K562 (cell line): ENCODE results near the gene DOK1. TPM values are rescaled to one million over a fixed set of nuclear protein-coding genes. Genes with fewer than 3 reads are reported as not detected.
A peak's percentile ranks its signal among the peaks of the same experiment; 100 is the strongest.

Experiments used
- ATF6 ChIP-seq: sonication (generic); formaldehyde crosslinking; IDR thresholded peaks from 2 replicates; pipeline ENCODE4 v1.4.0; 2020; ENCODE audit warnings: mild to moderate bottlenecking, missing genetic modification reagents
- CTCF ChIP-seq, 3 experiments: IDR thresholded peaks in 2 of 3; conservative IDR thresholded peaks in 1 of 3; 2 replicates each; pipeline ENCODE4 v1.5.1; 2011 to 2012; ENCODE audit warnings: low read length in 3 of 3, mild to moderate bottlenecking in 3 of 3, control low read depth in 2 of 3, improper control_type of control experiment in 1 of 3, inconsistent platforms in 1 of 3, low read depth in 1 of 3, mixed read lengths in 1 of 3, moderate library complexity in 1 of 3; ENCODE audit not compliant: insufficient read depth in 2 of 3
- FOXK2 ChIP-seq, 2 experiments: fragments of 450-650 bp; IDR thresholded peaks in 1 of 2; conservative IDR thresholded peaks in 1 of 2; 2 replicates each; pipeline ENCODE4 v1.6.1; 2016; ENCODE audit warnings: low read depth in 2 of 2, mild to moderate bottlenecking in 1 of 2
- KAT7 ChIP-seq: sonication (generic); formaldehyde crosslinking; IDR thresholded peaks from 2 replicates; pipeline ENCODE4 v1.8.0; 2022; ENCODE audit warnings: missing genetic modification reagents, mild to moderate bottlenecking, borderline replicate concordance
- MCM2 ChIP-seq: fragments of 450-650 bp; IDR thresholded peaks from 2 replicates; pipeline ENCODE4 v1.6.1; 2017; ENCODE audit warnings: low read depth, mild to moderate bottlenecking
- MLLT1 ChIP-seq, 2 experiments: fragments of 450-650 bp; IDR thresholded peaks; 2 replicates each; pipeline ENCODE4 v1.6.1; 2016
- SMAD4 ChIP-seq: fragments of 250-450 bp; sonication (Bioruptor Pico); conservative IDR thresholded peaks from 2 replicates; pipeline ENCODE4 v1.8.0; 2021; ENCODE audit warnings: inconsistent platforms, mild to moderate bottlenecking, moderate library complexity
- SMARCB1 ChIP-seq: IDR thresholded peaks from 2 replicates; pipeline ENCODE4 v1.6.1; 2011; ENCODE audit warnings: improper control_type of control experiment, low read depth; ENCODE audit not compliant: insufficient read length
- TRIM28 ChIP-seq: fragments of 450-650 bp; IDR thresholded peaks from 2 replicates; pipeline ENCODE4 v1.6.1; 2017
- ZBTB26 ChIP-seq: fragments of 450-650 bp; formaldehyde crosslinking; IDR thresholded peaks from 2 replicates; pipeline ENCODE4 v1.4.0; 2022; ENCODE audit warnings: missing genetic modification characterization
- ZBTB49 ChIP-seq: sonication (generic); formaldehyde crosslinking; IDR thresholded peaks from 2 replicates; pipeline ENCODE4 v1.8.0; 2022; ENCODE audit warnings: missing genetic modification reagents, mild to moderate bottlenecking, borderline replicate concordance
- ZNF133 ChIP-seq: fragments of 250-450 bp; sonication (Bioruptor Pico); IDR thresholded peaks from 2 replicates; pipeline ENCODE4 v1.4.0; 2020; ENCODE audit warnings: mild to moderate bottlenecking
- ZNF347 ChIP-seq: fragments of 450-650 bp; formaldehyde crosslinking; IDR thresholded peaks from 2 replicates; pipeline ENCODE4 v1.4.0; 2020; ENCODE audit warnings: low read depth, mild to moderate bottlenecking, moderate library complexity
- ZNF384 ChIP-seq: IDR thresholded peaks from 2 replicates; pipeline ENCODE4 v1.6.1; 2012; ENCODE audit warnings: low read depth, low read length, improper control_type of control experiment
- ZNF75A ChIP-seq: fragments of 450-650 bp; formaldehyde crosslinking; IDR thresholded peaks from 2 replicates; pipeline ENCODE4 v1.4.0; 2020; ENCODE audit warnings: mild to moderate bottlenecking
- ZSCAN29 ChIP-seq: fragments of 450-650 bp; IDR thresholded peaks from 2 replicates; pipeline ENCODE4 v1.6.1; 2017
- polyA plus RNA-seq, 8 experiments: library from polyadenylated mRNA; depleted of rRNA in 4 of 8; stranded (reverse) in 5 of 8; unstranded in 3 of 8; fragments of >200 nt; fragmentation: Nextera tagmentation in 2 of 8; fragmentation: Illumina TruSeq in 1 of 8; extraction: Ambion mirVana in 2 of 8; extraction: Trizol in 1 of 8; gene quantifications; 2 replicates each; pipeline versions ENCODE4 v1.2.1 to v1.2.3, GENCODE V29; 2011 to 2014; ENCODE audit warnings: inconsistent platforms in 1 of 8, missing spikeins in 1 of 8
- total RNA-seq, 7 experiments: library from RNA; depleted of rRNA in 6 of 7; stranded (reverse); fragments of >200 nt in 6 of 7; fragmentation: Illumina TruSeq in 2 of 7; extraction: Trizol in 2 of 7; gene quantifications; 2 replicates each; pipeline versions ENCODE4 v1.2.1 to v1.2.3, GENCODE V29; 2011 to 2021; ENCODE audit warnings: low replicate concordance in 1 of 7
- TF ChIP-seq, protein P1 (sequence below): fragments of 250-450 bp; sonication (Bioruptor Pico); IDR thresholded peaks from 2 replicates; pipeline ENCODE4 v1.8.0; 2021; ENCODE audit warnings: moderate library complexity, mild to moderate bottlenecking, inconsistent platforms

Gene DOK1
- total and polyA plus RNA-seq, 9 of the 15 experiments (the other 6 are each of a cell fraction or from before 2014, with no cell fraction given) = 0.59 to 36.4 (median 16.1) TPM

DNA sequence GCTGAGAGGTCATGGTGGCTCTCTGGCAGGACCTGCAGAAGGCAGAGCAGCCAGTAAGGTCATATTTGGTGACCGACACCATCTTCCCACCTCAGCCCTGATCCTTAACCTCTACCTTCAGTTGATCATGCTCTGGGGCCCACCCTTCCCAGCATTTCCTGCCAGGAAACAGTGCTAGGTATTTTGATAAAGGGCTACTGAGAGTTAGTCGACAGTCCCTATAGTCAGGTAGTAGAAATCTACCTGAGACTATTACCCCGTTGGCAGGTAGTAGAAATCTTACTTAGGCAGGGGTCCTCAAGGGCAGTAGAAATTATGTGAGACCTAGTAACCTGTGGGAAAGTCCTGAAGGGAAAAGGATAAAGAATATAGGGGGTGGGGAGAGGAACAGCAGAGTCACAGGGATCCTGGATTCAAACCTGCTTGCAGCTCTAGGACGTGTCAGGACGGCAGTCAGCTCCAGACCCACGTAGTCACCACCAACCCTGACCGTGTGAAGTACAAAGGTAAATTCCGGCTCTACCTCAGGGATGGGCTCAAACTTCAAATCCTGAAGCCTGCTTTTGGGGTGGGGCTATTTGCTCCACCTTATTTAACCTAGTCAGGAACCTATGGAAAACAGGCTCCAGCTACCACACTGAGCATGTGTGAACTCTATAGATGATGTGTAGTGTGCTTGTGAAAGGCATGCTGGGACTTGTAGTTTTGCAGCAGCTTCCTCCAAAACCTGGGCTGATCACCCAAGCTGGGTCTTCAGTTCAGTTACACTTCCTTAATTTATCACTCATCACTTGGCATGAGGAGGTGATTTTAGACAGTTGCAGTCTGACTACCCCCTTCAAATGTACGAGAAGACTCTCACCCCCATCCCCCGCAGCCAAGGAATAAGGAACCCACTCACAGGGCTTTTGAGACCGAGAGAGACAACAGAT is 28.5 kb upstream of the DOK1 start, which contains the start of gene DQX1 (continued):
- no peak for TF ChIP-seq ZBTB49
- no peak for TF ChIP-seq FOXK2 (conservative IDR thresholded peaks at IDR 0.05 in 1 of 2, IDR thresholded peaks at IDR 0.05 in 1 of 2; ENCODE audit: low read depth in 2 of 2)
- TF ChIP-seq TRIM28 = peak; percentile 97
- 0 out of 2 replicates have a peak, but pooled peaks have one; percentile 43 for TF ChIP-seq ATF6 (CRISPR knock-in tag)
- no peak for TF ChIP-seq ZNF133 (CRISPR knock-in tag)
- TF ChIP-seq ZNF75A (CRISPR knock-in tag) = no peak
- no peak for TF ChIP-seq ZNF347 (CRISPR knock-in tag)
- no peak for TF ChIP-seq MCM2
- no peak for TF ChIP-seq ZSCAN29
- TF ChIP-seq SMARCB1 = no peak
- no peak for TF ChIP-seq CTCF (IDR thresholded peaks at IDR 0.05 in 2 of 3, conservative IDR thresholded peaks at IDR 0.05 in 1 of 3; ENCODE audit: insufficient read depth in 2 of 3, low read depth in 1 of 3, low read length in 3 of 3)
- no peak for TF ChIP-seq ZNF384
- no peak for TF ChIP-seq SMAD4 (CRISPR knock-in tag)
- TF ChIP-seq KAT7 (CRISPR knock-in tag) = no peak
- TF ChIP-seq MLLT1 (IDR thresholded peaks at IDR 0.05) = no peak
- TF ChIP-seq, protein P1, sequence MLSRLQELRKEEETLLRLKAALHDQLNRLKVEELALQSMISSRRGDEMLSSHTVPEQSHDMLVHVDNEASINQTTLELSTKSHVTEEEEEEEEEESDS (CRISPR knock-in tag) = no peak
- TF ChIP-seq ZBTB26 (CRISPR knock-in tag) = no peak
